ENCODE data around the gene CDKL4. TPM values are rescaled to one million over a fixed set of nuclear protein-coding genes. Genes with fewer than 3 reads are reported as not detected.

CDKL4 gene
- total RNA-seq, 1 donor, result 0.90 TPM

DNA sequence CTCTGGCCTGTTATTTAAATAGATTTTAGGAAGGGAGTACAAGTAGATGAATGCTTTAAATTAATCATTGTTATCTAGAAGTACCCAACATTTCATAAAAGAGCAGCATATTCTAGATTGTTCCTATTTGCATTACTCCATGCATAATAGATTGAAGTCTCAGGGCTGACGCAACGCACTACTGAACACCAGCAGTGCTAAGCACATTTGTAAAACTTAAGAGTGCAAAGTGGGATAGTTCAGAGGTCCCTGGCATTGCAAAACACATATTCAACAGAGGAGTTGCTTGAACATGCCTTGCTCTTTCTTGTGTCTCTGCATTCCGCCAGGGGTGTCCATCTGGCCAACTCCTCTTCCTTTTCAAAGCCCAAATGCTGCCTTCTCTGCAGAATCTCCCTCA is 22.3 kb downstream of the CDKL4 start:
- H3K4me3 ChIP-seq (ENCODE audit: low read depth, low read length), result no peak overlapping the region
- TF ChIP-seq, protein P1, sequence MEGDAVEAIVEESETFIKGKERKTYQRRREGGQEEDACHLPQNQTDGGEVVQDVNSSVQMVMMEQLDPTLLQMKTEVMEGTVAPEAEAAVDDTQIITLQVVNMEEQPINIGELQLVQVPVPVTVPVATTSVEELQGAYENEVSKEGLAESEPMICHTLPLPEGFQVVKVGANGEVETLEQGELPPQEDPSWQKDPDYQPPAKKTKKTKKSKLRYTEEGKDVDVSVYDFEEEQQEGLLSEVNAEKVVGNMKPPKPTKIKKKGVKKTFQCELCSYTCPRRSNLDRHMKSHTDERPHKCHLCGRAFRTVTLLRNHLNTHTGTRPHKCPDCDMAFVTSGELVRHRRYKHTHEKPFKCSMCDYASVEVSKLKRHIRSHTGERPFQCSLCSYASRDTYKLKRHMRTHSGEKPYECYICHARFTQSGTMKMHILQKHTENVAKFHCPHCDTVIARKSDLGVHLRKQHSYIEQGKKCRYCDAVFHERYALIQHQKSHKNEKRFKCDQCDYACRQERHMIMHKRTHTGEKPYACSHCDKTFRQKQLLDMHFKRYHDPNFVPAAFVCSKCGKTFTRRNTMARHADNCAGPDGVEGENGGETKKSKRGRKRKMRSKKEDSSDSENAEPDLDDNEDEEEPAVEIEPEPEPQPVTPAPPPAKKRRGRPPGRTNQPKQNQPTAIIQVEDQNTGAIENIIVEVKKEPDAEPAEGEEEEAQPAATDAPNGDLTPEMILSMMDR (IDR thresholded peaks at IDR 0.05; ENCODE audit: insufficient read depth, low read length), result no peak
- no peak for DNase-seq (ENCODE audit: low read depth)

DNA sequence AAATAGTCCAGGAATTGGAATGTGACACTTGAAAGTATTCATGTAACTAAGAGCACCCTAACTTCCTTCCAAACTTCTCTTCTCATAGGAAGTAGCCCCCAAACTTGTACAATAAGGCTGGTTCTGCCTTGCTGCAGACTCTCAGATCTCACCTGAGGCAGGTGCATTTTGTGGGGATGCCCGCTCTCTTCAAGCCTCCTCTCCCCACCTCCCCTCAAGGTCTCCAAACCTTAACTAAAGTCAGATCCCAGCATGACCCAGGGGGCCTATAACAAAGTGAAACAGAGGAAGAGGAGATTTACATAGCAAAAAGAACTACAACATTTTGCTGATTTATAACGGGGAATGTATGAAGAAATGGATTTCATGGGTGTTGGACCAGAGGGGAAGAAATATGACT is 23.6 kb downstream of the CDKL4 start:
- H3K4me3 ChIP-seq (ENCODE audit: low read depth, low read length), result no peak overlapping the region
- DNase-seq (ENCODE audit: low read depth), result no peak
- TF ChIP-seq, protein P1 (IDR thresholded peaks at IDR 0.05; ENCODE audit: insufficient read depth, low read length), result no peak

DNA sequence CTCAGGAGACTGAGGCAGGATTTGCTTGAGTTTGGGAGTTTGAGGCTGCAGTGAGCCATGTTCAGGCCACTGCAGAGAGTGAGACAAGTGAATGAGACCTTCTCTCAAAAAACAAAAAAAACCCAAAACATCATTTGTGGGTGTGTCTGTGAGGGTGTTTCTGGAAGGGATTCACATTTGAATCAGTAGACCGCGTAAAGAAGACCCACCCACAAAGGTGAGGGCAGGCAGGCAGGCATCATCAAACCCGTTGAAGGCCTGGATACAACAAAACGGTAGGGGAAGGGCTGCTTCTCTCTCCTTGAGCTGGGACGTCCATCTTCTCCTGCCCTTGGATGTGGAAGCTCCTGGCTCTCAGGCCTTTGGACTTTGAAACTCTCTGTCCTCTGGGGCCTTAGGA is 25.4 kb downstream of the CDKL4 start:
- TF ChIP-seq, protein P1 (IDR thresholded peaks at IDR 0.05; ENCODE audit: insufficient read depth, low read length), result no peak
- H3K4me3 ChIP-seq (ENCODE audit: low read depth, low read length), result no peak overlapping the region
- no peak for DNase-seq (ENCODE audit: low read depth)

DNA sequence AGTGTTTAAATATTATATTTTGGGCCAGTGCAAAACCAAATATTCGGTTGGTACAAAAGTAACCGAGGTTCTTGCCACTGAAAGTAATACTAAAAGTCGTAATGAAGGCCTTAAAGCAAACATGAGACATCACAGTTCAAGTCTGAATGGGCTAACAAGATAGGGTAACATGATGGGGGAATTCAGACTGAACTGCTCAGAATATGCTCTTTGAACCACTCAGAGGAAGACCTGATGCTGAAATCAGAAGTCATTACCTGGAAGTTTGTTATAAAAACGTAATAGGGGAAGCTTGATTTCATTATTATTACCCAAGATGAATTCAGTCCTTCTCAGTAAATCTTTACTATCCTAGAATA is 26.6 kb downstream of the CDKL4 start:
- no peak overlapping the region for H3K4me3 ChIP-seq (ENCODE audit: low read depth, low read length)
- TF ChIP-seq, protein P1 (IDR thresholded peaks at IDR 0.05; ENCODE audit: insufficient read depth, low read length), result no peak
- DNase-seq (ENCODE audit: low read depth), result no peak

DNA sequence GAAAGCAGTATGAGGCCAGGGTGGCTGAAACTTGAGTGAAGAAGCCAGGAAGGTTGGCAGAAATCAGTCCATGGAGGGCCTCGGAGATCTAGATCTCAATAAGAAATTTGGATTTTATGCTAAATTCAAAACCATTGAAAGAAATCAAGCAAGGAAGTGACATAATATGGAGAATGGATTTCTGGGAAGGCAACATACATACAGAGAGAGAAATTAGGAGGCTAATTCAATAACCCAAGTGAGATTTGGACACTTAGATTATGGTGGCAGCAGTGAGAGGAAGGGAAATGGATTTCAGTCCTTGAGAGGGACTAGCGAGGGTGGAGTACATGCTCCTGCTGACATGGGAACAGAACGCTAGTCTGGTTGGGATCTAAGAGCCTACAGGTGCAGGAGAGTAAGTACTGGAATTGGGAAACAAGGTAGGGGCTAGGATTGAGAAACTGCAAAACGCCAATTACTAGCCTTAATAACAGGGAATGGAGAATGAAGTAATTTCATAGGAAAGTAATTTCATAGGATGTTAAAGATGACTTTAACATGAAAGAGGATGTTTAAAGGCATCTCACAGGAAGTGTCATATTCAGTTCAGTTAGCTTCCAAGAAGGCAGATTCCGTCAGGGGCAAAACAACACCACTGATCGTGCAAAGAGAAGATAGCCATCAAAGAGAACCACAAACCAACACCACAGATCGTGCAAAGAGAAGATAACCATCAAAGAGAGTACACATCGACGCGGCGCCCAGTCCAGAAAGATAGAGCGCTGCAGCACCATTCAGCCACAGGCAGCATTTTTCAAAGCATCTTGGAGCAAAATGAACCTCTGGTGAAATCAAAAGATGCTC is 27.2 kb downstream of the CDKL4 start:
- TF ChIP-seq, protein P1 (IDR thresholded peaks at IDR 0.05; ENCODE audit: insufficient read depth, low read length), result no peak
- no peak for DNase-seq (ENCODE audit: low read depth)
- H3K4me3 ChIP-seq (ENCODE audit: low read depth, low read length), result no peak overlapping the region

DNA sequence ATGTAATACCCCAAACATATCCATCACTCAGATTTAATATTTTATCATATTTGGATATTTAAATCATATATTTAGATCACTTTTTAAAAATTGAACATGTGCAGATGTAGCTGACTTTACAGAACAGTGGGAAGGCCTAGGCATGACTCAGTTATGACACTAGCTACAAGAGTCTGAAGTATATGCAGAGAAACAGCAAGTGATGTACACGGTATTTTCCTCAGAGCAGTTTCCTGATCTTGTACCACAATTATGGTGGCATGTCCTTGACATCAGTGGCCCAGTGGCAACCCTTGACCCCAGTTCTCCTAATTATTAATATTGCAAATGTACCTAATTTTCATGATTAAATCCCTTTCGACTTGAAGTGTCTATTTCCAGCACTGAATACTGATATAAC is 28.2 kb downstream of the CDKL4 start:
- DNase-seq (ENCODE audit: low read depth), result no peak
- TF ChIP-seq, protein P1 (IDR thresholded peaks at IDR 0.05; ENCODE audit: insufficient read depth, low read length), result no peak
- H3K4me3 ChIP-seq (ENCODE audit: low read depth, low read length), result no peak overlapping the region

DNA sequence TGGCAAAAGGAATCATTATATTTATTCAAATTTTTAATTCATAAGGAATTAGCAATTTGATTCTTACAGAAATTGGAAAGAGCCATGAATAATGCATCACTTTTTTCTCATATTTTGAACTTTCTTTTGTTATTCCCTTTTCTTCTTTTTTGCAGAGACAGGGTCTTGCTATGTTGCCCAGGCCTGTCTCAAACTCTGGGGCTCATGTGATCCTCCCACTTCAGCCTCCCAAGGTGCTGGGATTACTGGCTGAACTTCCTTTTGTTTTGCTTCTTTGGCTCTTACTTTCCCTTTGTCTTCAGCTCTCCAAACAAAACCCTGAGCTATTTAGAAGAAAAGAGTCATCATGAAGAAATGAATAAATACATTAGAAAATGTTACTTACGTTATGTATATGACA is 30.8 kb downstream of the CDKL4 start:
- no peak overlapping the region for H3K4me3 ChIP-seq (ENCODE audit: low read depth, low read length)
- TF ChIP-seq, protein P1 (IDR thresholded peaks at IDR 0.05; ENCODE audit: insufficient read depth, low read length), result no peak
- DNase-seq (ENCODE audit: low read depth), result no peak
